ENCODE results near the gene COPS2.

The COPS2 gene

GRCh38 chr15:49155834-49156627, 632 bp upstream of the COPS2 start:
- DNase-seq (ENCODE audit: low read depth in 2 of 2): peak in 1 of 2 donors; percentile 0

GRCh38 chr15:49154799-49155109, 645 bp downstream of the COPS2 start:
- DNase-seq (ENCODE audit: low read depth in 2 of 2): no peak

GRCh38 chr15:49154359-49154758, 1.0 kb downstream of the COPS2 start:
- no peak for DNase-seq (ENCODE audit: low read depth in 2 of 2)

GRCh38 chr15:49152552-49153312, 2.7 kb downstream of the COPS2 start:
- DNase-seq (ENCODE audit: low read depth in 2 of 2): no peak

- no peak for DNase-seq (ENCODE audit: low read depth in 2 of 2)
These were observed 3.6 kb downstream of the COPS2 start for GRCh38 chr15:49151831-49152230.

GRCh38 chr15:49148727-49149126, 6.7 kb downstream of the COPS2 start:
- DNase-seq (ENCODE audit: low read depth in 2 of 2): no peak

- no peak for DNase-seq (ENCODE audit: low read depth in 2 of 2)
These were observed 7.1 kb downstream of the COPS2 start for GRCh38 chr15:49148298-49148697.

- DNase-seq (ENCODE audit: low read depth in 2 of 2): no peak
These were observed 9.5 kb downstream of the COPS2 start for GRCh38 chr15:49145651-49146609.

GRCh38 chr15:49137861-49138260, 17.5 kb downstream of the COPS2 start:
- no peak for DNase-seq (ENCODE audit: low read depth in 2 of 2)

- no peak for DNase-seq (ENCODE audit: low read depth in 2 of 2)
These were observed 19.5 kb downstream of the COPS2 start for GRCh38 chr15:49135911-49136310.

GRCh38 chr15:49135342-49135857, 20.0 kb downstream of the COPS2 start:
- DNase-seq (ENCODE audit: low read depth in 2 of 2): no peak

- DNase-seq (ENCODE audit: low read depth in 2 of 2): no peak
These were observed 20.6 kb downstream of the COPS2 start for GRCh38 chr15:49134683-49135341.

GRCh38 chr15:49131403-49131802, 24.0 kb downstream of the COPS2 start:
- no peak for DNase-seq (ENCODE audit: low read depth in 2 of 2)

GRCh38 chr15:49124371-49124770, 31.0 kb downstream of the COPS2 start:
- DNase-seq (ENCODE audit: low read depth in 2 of 2): no peak

- DNase-seq (ENCODE audit: low read depth in 2 of 2): no peak
These were observed 32.8 kb downstream of the COPS2 start for GRCh38 chr15:49122541-49123062.

GRCh38 chr15:49121901-49122300, 33.5 kb downstream of the COPS2 start:
- no peak for DNase-seq (ENCODE audit: low read depth in 2 of 2)

- DNase-seq (ENCODE audit: low read depth in 2 of 2): no peak
These were observed 34.6 kb downstream of the COPS2 start for GRCh38 chr15:49120832-49121231.

- DNase-seq (ENCODE audit: low read depth in 2 of 2): no peak
These were observed 39.1 kb downstream of the COPS2 start for GRCh38 chr15:49116108-49116857.

- no peak for DNase-seq (ENCODE audit: low read depth in 2 of 2)
These were observed 40.3 kb downstream of the COPS2 start for GRCh38 chr15:49115062-49115461.

GRCh38 chr15:49110158-49110944, 45.0 kb downstream of the COPS2 start:
- no peak for DNase-seq (ENCODE audit: low read depth in 2 of 2)
